Measurements from ENCODE around the gene TAL2.

Gene TAL2

DNA sequence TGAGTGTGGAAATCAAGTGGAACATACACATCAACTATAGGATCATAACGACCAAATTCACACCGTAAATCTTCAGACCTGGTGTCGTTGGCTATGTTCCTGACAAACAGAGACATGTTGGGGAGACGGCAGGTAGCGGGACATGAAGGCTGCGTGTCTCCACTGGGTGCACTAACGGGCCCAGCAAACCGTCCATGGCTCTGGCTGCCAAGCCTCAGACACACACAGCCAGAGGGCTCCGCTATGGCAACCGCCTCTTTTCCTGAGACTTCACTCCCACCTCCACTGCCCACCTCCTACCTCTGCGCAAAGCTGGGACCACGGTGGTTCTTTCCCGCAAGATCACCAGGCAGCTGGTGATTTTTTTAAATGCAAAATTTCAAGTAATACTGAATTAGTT is 48.4 kb downstream of the TAL2 start:
- DNase-seq: no peak

GRCh38 chr9:105711867-105712266 is 49.6 kb downstream of the TAL2 start:
- DNase-seq: no peak

GRCh38 chr9:105712297-105712696 is 50.0 kb downstream of the TAL2 start:
- no peak for DNase-seq

Measured in hematopoietic multipotent progenitor cell treated with erythropoietin and hydrocortisone succinate and interleukin-3 and kit ligand, for 8 days (in vitro differentiated cells).